Measurements from ENCODE around the gene BRI3. TPM values are rescaled to one million over a fixed set of nuclear protein-coding genes. Genes with fewer than 3 reads are reported as not detected.

The BRI3 gene
- total and polyA plus RNA-seq, 2 of the 13 experiments (the other 11 are each of a cell fraction or from before 2014, with no cell fraction given): 54.0 to 103 TPM

- TF ChIP-seq, protein P1, sequence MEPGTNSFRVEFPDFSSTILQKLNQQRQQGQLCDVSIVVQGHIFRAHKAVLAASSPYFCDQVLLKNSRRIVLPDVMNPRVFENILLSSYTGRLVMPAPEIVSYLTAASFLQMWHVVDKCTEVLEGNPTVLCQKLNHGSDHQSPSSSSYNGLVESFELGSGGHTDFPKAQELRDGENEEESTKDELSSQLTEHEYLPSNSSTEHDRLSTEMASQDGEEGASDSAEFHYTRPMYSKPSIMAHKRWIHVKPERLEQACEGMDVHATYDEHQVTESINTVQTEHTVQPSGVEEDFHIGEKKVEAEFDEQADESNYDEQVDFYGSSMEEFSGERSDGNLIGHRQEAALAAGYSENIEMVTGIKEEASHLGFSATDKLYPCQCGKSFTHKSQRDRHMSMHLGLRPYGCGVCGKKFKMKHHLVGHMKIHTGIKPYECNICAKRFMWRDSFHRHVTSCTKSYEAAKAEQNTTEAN (CRISPR knock-in tag; conservative IDR thresholded peaks at IDR 0.05): no peak
- TF ChIP-seq, protein P2, sequence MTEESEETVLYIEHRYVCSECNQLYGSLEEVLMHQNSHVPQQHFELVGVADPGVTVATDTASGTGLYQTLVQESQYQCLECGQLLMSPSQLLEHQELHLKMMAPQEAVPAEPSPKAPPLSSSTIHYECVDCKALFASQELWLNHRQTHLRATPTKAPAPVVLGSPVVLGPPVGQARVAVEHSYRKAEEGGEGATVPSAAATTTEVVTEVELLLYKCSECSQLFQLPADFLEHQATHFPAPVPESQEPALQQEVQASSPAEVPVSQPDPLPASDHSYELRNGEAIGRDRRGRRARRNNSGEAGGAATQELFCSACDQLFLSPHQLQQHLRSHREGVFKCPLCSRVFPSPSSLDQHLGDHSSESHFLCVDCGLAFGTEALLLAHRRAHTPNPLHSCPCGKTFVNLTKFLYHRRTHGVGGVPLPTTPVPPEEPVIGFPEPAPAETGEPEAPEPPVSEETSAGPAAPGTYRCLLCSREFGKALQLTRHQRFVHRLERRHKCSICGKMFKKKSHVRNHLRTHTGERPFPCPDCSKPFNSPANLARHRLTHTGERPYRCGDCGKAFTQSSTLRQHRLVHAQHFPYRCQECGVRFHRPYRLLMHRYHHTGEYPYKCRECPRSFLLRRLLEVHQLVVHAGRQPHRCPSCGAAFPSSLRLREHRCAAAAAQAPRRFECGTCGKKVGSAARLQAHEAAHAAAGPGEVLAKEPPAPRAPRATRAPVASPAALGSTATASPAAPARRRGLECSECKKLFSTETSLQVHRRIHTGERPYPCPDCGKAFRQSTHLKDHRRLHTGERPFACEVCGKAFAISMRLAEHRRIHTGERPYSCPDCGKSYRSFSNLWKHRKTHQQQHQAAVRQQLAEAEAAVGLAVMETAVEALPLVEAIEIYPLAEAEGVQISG (CRISPR knock-in tag; IDR thresholded peaks at IDR 0.05): no peak
- TF ChIP-seq ZNF576 (CRISPR knock-in tag; IDR thresholded peaks at IDR 0.05): no peak
- TF ChIP-seq, protein P3, sequence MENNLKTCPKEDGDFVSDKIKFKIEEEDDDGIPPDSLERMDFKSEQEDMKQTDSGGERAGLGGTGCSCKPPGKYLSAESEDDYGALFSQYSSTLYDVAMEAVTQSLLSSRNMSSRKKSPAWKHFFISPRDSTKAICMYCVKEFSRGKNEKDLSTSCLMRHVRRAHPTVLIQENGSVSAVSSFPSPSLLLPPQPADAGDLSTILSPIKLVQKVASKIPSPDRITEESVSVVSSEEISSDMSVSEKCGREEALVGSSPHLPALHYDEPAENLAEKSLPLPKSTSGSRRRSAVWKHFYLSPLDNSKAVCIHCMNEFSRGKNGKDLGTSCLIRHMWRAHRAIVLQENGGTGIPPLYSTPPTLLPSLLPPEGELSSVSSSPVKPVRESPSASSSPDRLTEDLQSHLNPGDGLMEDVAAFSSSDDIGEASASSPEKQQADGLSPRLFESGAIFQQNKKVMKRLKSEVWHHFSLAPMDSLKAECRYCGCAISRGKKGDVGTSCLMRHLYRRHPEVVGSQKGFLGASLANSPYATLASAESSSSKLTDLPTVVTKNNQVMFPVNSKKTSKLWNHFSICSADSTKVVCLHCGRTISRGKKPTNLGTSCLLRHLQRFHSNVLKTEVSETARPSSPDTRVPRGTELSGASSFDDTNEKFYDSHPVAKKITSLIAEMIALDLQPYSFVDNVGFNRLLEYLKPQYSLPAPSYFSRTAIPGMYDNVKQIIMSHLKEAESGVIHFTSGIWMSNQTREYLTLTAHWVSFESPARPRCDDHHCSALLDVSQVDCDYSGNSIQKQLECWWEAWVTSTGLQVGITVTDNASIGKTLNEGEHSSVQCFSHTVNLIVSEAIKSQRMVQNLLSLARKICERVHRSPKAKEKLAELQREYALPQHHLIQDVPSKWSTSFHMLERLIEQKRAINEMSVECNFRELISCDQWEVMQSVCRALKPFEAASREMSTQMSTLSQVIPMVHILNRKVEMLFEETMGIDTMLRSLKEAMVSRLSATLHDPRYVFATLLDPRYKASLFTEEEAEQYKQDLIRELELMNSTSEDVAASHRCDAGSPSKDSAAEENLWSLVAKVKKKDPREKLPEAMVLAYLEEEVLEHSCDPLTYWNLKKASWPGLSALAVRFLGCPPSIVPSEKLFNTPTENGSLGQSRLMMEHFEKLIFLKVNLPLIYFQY (CRISPR knock-in tag; IDR thresholded peaks at IDR 0.05; ENCODE audit: borderline replicate concordance): no peak
- 0 out of 2 replicates have a peak, but pooled peaks have one; percentile 16 for TF ChIP-seq ZFY (CRISPR knock-in tag; IDR thresholded peaks at IDR 0.05)
- TF ChIP-seq ATF5 (CRISPR knock-in tag; IDR thresholded peaks at IDR 0.05; ENCODE audit: low read depth): no peak
- no peak for TF ChIP-seq IKZF1 (IDR thresholded peaks at IDR 0.05)
These were observed 3.9 kb downstream of the BRI3 start (continued) for GRCh38 chr7:98285157-98286092.
